GM18526 (cell line): ENCODE measurements around the gene RAD50.
A peak's percentile ranks its signal among the peaks of the same experiment; 100 is the strongest.

Experiments
- POLR2A ChIP-seq: IDR thresholded peaks from 3 replicates; pipeline ENCODE4 v1.6.1; 2011; ENCODE audit not compliant: insufficient read length; ENCODE audit errors: extremely low read depth

Gene RAD50

DNA sequence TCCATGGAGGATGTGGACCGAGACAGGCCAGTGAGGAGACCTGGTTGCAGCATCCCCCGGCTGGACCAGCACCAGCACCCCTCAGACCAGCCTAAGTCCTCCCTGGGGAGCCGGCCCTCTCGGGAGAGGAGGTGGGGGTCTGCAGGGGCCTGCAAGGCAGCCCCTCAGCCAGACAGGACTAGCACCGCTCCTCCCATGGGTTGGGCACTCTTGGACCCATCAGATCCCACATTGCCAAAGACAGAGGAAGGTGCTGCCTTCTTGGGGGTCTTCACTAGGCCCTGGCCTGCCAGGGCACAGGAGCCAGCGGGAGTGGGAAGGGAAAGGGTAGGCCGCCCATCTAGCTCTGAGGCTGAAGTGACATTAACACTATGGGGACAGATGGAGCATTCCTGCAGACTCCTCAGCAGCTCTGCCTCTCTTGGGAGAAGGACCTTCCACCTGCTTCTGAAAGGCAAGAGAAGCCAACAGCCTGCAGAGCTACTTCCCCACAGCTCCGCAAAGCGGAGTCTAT lies 108.0 kb downstream of the RAD50 start:
- TF ChIP-seq POLR2A, result no peak

- no peak for TF ChIP-seq POLR2A
Measured at GRCh38 chr5:132665574-132666080, 108.8 kb downstream of the RAD50 start.

DNA sequence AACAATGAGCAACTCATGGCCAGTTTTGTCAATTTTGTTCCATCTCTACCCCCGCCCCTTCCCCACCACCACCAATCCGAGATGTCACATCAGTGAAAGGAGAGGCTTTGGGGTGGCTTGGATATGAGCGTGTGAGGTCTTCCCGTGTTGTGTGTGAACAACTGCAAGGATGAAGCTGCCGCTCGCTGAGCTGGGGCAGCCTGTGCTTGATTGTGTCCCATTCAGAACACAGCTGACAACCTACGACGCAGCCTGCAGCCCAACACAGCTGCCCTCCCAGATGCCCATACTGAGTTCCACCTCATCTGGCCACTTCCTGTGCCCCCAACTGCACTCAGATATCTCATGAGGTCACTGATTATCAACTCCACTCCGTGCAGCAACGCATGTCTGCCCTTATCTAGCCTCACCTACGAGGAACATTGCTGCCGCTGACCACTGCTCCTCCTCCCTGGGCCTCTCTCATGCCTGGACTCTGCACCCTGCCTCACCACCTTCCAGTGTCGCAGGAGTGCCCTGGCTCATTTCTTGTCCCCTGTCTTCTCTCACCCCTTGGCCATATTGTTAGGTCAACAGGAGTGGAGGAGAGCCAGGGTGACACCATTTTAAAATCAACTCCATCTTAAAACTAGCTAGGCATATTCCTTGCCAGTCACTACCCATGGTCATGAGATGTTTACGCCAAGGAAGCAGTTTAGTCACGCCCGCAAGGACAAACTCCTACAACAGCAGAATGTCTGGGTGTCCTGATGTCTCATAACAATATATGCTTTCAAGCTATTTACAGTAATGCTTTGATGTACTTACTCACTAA lies 109.7 kb downstream of the RAD50 start:
- TF ChIP-seq POLR2A, result no peak

DNA sequence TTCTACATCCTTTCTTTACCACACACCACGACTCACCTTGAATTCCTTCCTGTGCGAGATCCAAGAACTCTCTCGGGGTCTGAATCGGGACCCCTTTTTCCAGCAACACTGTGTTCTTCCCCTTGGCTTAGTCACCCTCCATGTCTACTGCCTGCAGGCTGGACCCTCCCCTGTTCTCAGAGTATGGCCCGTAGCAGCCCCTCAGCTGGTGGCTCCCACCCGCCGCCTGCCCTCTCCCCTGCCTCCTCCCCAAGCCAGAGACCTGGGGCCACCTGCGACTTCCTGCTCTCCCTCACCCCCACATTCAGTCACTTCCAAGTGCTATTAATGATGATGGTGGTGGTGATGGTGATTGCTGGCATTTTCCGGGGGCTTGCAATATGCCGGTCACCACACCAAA lies 110.5 kb downstream of the RAD50 start:
- no peak for TF ChIP-seq POLR2A

DNA sequence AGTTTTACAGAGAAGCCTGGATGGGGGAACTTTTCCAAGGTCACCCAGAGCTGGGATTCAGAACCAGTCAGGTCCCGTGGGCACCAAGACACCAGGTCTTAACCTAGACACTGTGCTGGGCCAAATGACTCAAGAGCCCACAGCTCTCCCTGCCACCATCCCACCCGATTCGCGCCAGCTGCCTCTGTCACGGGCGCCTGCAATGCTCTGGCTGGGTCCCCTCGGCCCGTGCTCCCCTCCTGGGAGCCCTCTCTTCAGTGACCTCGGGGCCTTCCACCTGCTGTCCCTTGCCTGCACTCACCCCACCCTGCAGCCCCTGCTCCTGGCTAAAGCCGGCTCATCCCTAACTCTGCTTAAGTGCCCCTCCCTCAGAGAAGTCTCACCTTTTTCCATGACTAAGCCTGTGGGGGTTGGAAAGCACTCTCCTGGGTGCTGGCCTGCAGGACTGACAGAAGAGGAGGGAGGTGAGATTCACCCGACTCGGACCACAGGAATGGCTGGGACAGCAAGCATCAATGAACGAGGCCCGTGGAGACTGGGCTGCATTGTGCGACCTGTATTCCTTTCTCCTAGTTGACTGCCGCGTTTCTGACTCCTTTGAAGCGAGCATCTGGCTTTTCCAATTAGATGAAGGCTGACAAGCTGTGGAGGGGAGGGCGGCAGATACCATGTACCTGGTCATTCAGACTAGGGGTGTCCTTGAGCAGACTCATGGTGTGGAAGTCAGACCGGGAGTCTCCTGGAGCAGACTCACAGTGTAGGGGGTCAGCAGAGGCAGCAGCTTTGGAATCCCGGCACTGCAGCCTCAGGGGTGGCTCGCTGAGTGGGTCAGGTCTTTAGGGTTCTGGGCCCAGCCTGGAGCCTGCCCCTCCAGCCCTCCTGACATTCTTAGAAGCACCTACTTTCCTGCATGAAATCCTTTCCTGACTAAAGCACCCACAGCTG lies 111.3 kb downstream of the RAD50 start:
- TF ChIP-seq POLR2A, result no peak

DNA sequence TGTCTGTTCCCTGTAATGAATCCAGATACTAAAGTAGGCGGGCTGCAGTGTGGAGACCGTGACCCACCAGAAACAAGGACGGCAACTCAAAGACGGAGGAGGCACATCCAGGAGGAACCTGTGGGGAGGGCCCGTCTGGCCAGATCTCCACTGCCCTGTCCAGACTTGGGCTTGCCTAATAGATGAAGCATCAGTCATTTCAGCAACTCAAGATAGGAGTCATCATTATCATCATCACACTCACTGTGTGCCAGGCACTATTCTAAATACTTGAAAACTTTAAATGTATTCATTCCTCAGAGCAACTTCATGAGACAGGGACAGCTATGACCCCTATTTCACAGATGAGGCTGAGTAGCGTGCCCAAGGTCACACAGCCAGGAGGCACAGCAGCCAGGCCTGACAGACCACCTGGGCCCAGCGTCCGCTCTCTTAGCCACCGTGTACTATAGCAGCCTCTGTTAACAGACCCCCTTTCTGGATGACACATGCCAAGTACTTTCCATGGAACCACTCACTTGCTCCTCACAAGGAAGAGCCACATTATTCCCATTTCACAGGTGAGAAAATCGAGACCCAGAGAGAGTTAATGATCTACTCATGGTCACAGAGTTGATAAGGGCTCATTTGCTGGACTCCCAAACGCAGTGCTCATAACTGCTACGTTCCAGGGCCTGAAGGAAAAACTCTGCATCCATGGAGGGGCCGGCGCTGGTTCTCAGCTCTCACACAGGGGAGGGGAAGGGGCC lies 112.1 kb downstream of the RAD50 start:
- TF ChIP-seq POLR2A, result no peak

DNA sequence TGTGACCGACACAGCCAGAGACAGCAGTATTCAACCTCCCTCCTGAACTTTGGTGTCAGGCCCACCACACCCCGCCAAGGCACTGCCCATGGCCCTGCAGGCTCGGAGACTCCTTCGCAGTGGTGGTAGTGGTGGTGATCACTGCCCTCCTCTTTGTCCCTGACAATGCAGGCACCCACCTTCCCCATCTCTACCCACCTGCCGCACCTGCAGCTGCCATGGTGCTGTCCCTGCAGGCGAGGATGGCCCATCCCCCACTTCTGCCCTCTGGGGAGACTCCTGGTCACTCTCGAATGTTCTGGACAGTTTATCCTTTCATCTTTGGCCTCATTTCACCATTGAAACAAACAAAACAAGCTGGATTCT lies 112.7 kb downstream of the RAD50 start:
- no peak for TF ChIP-seq POLR2A

GRCh38 chr5:132669966-132670882 lies 113.4 kb downstream of the RAD50 start:
- no peak for TF ChIP-seq POLR2A

GRCh38 chr5:132671000-132671399 lies 114.2 kb downstream of the RAD50 start:
- no peak for TF ChIP-seq POLR2A

GRCh38 chr5:132673488-132673887 lies 116.7 kb downstream of the RAD50 start:
- TF ChIP-seq POLR2A, result no peak

- peak; percentile 19 for TF ChIP-seq POLR2A
Measured at GRCh38 chr5:132673939-132674630, 117.3 kb downstream of the RAD50 start, which contains the start of gene IL4. Gene IL4 (plus strand): TSS chr5:132673989. CDS start chr5:132674051, 62 bp downstream.

GRCh38 chr5:132674671-132675506 lies 118.1 kb downstream of the RAD50 start:
- peak; percentile 41 for TF ChIP-seq POLR2A

- TF ChIP-seq POLR2A, result no peak
Measured at GRCh38 chr5:132675936-132676689, 119.3 kb downstream of the RAD50 start.
